ENCODE results near the gene HSD17B13.

The HSD17B13 gene

GRCh38 chr4:87281603-87282002, 41.1 kb downstream of the HSD17B13 start:
- H3K27me3 ChIP-seq (ENCODE audit: insufficient read depth, low read length), result no peaks in the 10 kb centered on the region
- no peak overlapping the region for H2BK12ac ChIP-seq (ENCODE audit: low read length)
- no peak overlapping the region for H2BK5ac ChIP-seq (ENCODE audit: low read depth, low read length, poor library complexity)
- no peak overlapping the region for H3K23ac ChIP-seq (ENCODE audit: low read length)
- H3K79me2 ChIP-seq (ENCODE audit: control insufficient read depth, insufficient read depth, low read length, poor library complexity), result no peaks in the 10 kb centered on the region
- no peak overlapping the region for H3K4me3 ChIP-seq (ENCODE audit: low read depth, low read length)
- no peak overlapping the region for H3K4ac ChIP-seq (ENCODE audit: low read depth, low read length)
- H2BK120ac ChIP-seq (ENCODE audit: insufficient read depth, low read length, poor library complexity), result no peak overlapping the region
- H2AK5ac ChIP-seq (ENCODE audit: low read length), result no peak overlapping the region
- H3K9ac ChIP-seq (ENCODE audit: low read length), result no peak overlapping the region
- H3K9me3 ChIP-seq (ENCODE audit: insufficient read depth, low read depth, low read length), result peaks cover 5% of the 10 kb centered on the region
- no peak overlapping the region for H3K4me2 ChIP-seq (ENCODE audit: low read length)
- no peak overlapping the region for H3K27ac ChIP-seq (ENCODE audit: low read depth, low read length)
- H4K91ac ChIP-seq (ENCODE audit: low read depth, low read length), result no peak overlapping the region
- WGBS (ENCODE audit: extremely low coverage, insufficient coverage, insufficient read length), result no CpG with 5 or more reads among the region's 1 CpG
- DNase-seq, result no peak
- no peaks in the 10 kb centered on the region for H3K36me3 ChIP-seq (ENCODE audit: control insufficient read depth in 1 of 2, insufficient read depth in 2 of 2, low read length in 2 of 2)
- H4K8ac ChIP-seq (ENCODE audit: low read depth, low read length), result no peak overlapping the region
- H3K18ac ChIP-seq (ENCODE audit: low read length), result no peak overlapping the region
- no peak overlapping the region for H2AFZ ChIP-seq (ENCODE audit: insufficient read depth, low read length, poor library complexity)
- H3K4me1 ChIP-seq (ENCODE audit: control insufficient read depth in 1 of 2, insufficient read depth in 2 of 2, low read length in 2 of 2), result no peaks in the 10 kb centered on the region
- no peak overlapping the region for H3K14ac ChIP-seq (ENCODE audit: low read length)
- no peaks in the 10 kb centered on the region for H3K79me1 ChIP-seq (ENCODE audit: low read length)
- H4K12ac ChIP-seq (ENCODE audit: low read depth, low read length), result no peak overlapping the region

- Histone ChIP-seq H2AK5ac (ENCODE audit: low read length) (no peak overlapping the region), H3K4me1 (ENCODE audit: control insufficient read depth in 1 of 2, insufficient read depth in 2 of 2, low read length in 2 of 2) (no peaks in the 10 kb centered on the region), H2BK120ac (ENCODE audit: insufficient read depth, low read length, poor library complexity) (no peak overlapping the region), H4K12ac (ENCODE audit: low read depth, low read length) (no peak overlapping the region), H3K27ac (ENCODE audit: low read depth, low read length) (no peak overlapping the region), H3K4me3 (ENCODE audit: low read depth, low read length) (no peak overlapping the region), H3K27me3 (ENCODE audit: insufficient read depth, low read length) (no peaks in the 10 kb centered on the region), H3K4me2 (ENCODE audit: low read length) (no peak overlapping the region), H3K4ac (ENCODE audit: low read depth, low read length) (no peak overlapping the region), H3K79me2 (ENCODE audit: control insufficient read depth, insufficient read depth, low read length, poor library complexity) (no peaks in the 10 kb centered on the region), H2AFZ (ENCODE audit: insufficient read depth, low read length, poor library complexity) (no peak overlapping the region), H2BK5ac (ENCODE audit: low read depth, low read length, poor library complexity) (no peak overlapping the region), H3K18ac (ENCODE audit: low read length) (no peak overlapping the region), H3K14ac (ENCODE audit: low read length) (no peak overlapping the region), H3K79me1 (ENCODE audit: low read length) (no peaks in the 10 kb centered on the region), H3K23ac (ENCODE audit: low read length) (no peak overlapping the region), H3K9me3 (ENCODE audit: insufficient read depth, low read depth, low read length) (no peaks in the 10 kb centered on the region), H4K91ac (ENCODE audit: low read depth, low read length) (no peak overlapping the region), H3K36me3 (ENCODE audit: control insufficient read depth in 1 of 2, insufficient read depth in 2 of 2, low read length in 2 of 2) (no peaks in the 10 kb centered on the region), H3K9ac (ENCODE audit: low read length) (no peak overlapping the region), H4K8ac (ENCODE audit: low read depth, low read length) (no peak overlapping the region), H2BK12ac (ENCODE audit: low read length) (no peak overlapping the region)
- WGBS (ENCODE audit: extremely low coverage, insufficient coverage, insufficient read length), result no CpG with 5 or more reads among the region's 3 CpGs
- DNase-seq, result no peak
Measured at GRCh38 chr4:87278335-87278794, 44.3 kb downstream of the HSD17B13 start.

- Histone ChIP-seq H3K4me2 (ENCODE audit: low read length) (no peak overlapping the region), H2BK120ac (ENCODE audit: insufficient read depth, low read length, poor library complexity) (no peak overlapping the region), H4K12ac (ENCODE audit: low read depth, low read length) (no peak overlapping the region), H3K23ac (ENCODE audit: low read length) (no peak overlapping the region), H3K18ac (ENCODE audit: low read length) (no peak overlapping the region), H3K4me3 (ENCODE audit: low read depth, low read length) (no peak overlapping the region), H3K79me2 (ENCODE audit: control insufficient read depth, insufficient read depth, low read length, poor library complexity) (no peaks in the 10 kb centered on the region), H2BK12ac (ENCODE audit: low read length) (no peak overlapping the region), H3K9ac (ENCODE audit: low read length) (no peak overlapping the region), H3K27ac (ENCODE audit: low read depth, low read length) (no peak overlapping the region), H3K79me1 (ENCODE audit: low read length) (no peaks in the 10 kb centered on the region), H3K9me3 (ENCODE audit: insufficient read depth, low read depth, low read length) (no peaks in the 10 kb centered on the region), H4K8ac (ENCODE audit: low read depth, low read length) (no peak overlapping the region), H3K4me1 (ENCODE audit: control insufficient read depth in 1 of 2, insufficient read depth in 2 of 2, low read length in 2 of 2) (no peaks in the 10 kb centered on the region), H2AFZ (ENCODE audit: insufficient read depth, low read length, poor library complexity) (no peak overlapping the region), H3K4ac (ENCODE audit: low read depth, low read length) (no peak overlapping the region), H3K27me3 (ENCODE audit: insufficient read depth, low read length) (no peaks in the 10 kb centered on the region), H3K14ac (ENCODE audit: low read length) (no peak overlapping the region), H3K36me3 (ENCODE audit: control insufficient read depth in 1 of 2, insufficient read depth in 2 of 2, low read length in 2 of 2) (no peaks in the 10 kb centered on the region), H4K91ac (ENCODE audit: low read depth, low read length) (no peak overlapping the region), H2BK5ac (ENCODE audit: low read depth, low read length, poor library complexity) (no peak overlapping the region), H2AK5ac (ENCODE audit: low read length) (no peak overlapping the region)
- no peak for DNase-seq
- WGBS (ENCODE audit: extremely low coverage, insufficient coverage, insufficient read length), result no CpG with 5 or more reads among the region's 2 CpGs
Measured at GRCh38 chr4:87275311-87275710, 47.4 kb downstream of the HSD17B13 start.

- H2BK12ac ChIP-seq (ENCODE audit: low read length), result no peak overlapping the region
- no peak overlapping the region for H2AK5ac ChIP-seq (ENCODE audit: low read length)
- H2BK120ac ChIP-seq (ENCODE audit: insufficient read depth, low read length, poor library complexity), result no peak overlapping the region
- H4K12ac ChIP-seq (ENCODE audit: low read depth, low read length), result no peak overlapping the region
- no peak overlapping the region for H3K9ac ChIP-seq (ENCODE audit: low read length)
- H3K18ac ChIP-seq (ENCODE audit: low read length), result no peak overlapping the region
- no peak overlapping the region for H2BK5ac ChIP-seq (ENCODE audit: low read depth, low read length, poor library complexity)
- H3K14ac ChIP-seq (ENCODE audit: low read length), result no peak overlapping the region
- no peak overlapping the region for H2AFZ ChIP-seq (ENCODE audit: insufficient read depth, low read length, poor library complexity)
- no peak overlapping the region for H4K91ac ChIP-seq (ENCODE audit: low read depth, low read length)
- no peak overlapping the region for H3K4ac ChIP-seq (ENCODE audit: low read depth, low read length)
- no peaks in the 10 kb centered on the region for H3K4me1 ChIP-seq (ENCODE audit: control insufficient read depth in 1 of 2, insufficient read depth in 2 of 2, low read length in 2 of 2)
- H3K27ac ChIP-seq (ENCODE audit: low read depth, low read length), result no peak overlapping the region
- no peak overlapping the region for H3K23ac ChIP-seq (ENCODE audit: low read length)
- H4K8ac ChIP-seq (ENCODE audit: low read depth, low read length), result no peak overlapping the region
- no peak overlapping the region for H3K4me3 ChIP-seq (ENCODE audit: low read depth, low read length)
- no peaks in the 10 kb centered on the region for H3K79me1 ChIP-seq (ENCODE audit: low read length)
- H3K27me3 ChIP-seq (ENCODE audit: insufficient read depth, low read length), result no peaks in the 10 kb centered on the region
- no peaks in the 10 kb centered on the region for H3K36me3 ChIP-seq (ENCODE audit: control insufficient read depth in 1 of 2, insufficient read depth in 2 of 2, low read length in 2 of 2)
- DNase-seq, result no peak
- H3K9me3 ChIP-seq (ENCODE audit: insufficient read depth, low read depth, low read length), result no peaks in the 10 kb centered on the region
- H3K79me2 ChIP-seq (ENCODE audit: control insufficient read depth, insufficient read depth, low read length, poor library complexity), result no peaks in the 10 kb centered on the region
- H3K4me2 ChIP-seq (ENCODE audit: low read length), result no peak overlapping the region
Measured at GRCh38 chr4:87274803-87275202, 47.9 kb downstream of the HSD17B13 start.

- no peak overlapping the region for H3K18ac ChIP-seq (ENCODE audit: low read length)
- no peak overlapping the region for H4K12ac ChIP-seq (ENCODE audit: low read depth, low read length)
- H3K27me3 ChIP-seq (ENCODE audit: insufficient read depth, low read length), result no peaks in the 10 kb centered on the region
Measured at GRCh38 chr4:87274327-87274726, 48.4 kb downstream of the HSD17B13 start.

More at GRCh38 chr4:87274327-87274726, 48.4 kb downstream of the HSD17B13 start:
- Histone ChIP-seq H3K27ac (ENCODE audit: low read depth, low read length) (no peak overlapping the region), H3K4me3 (ENCODE audit: low read depth, low read length) (no peak overlapping the region), H2AK5ac (ENCODE audit: low read length) (no peak overlapping the region), H3K4ac (ENCODE audit: low read depth, low read length) (no peak overlapping the region), H3K36me3 (ENCODE audit: control insufficient read depth in 1 of 2, insufficient read depth in 2 of 2, low read length in 2 of 2) (no peaks in the 10 kb centered on the region), H2BK12ac (ENCODE audit: low read length) (no peak overlapping the region), H2AFZ (ENCODE audit: insufficient read depth, low read length, poor library complexity) (no peak overlapping the region), H3K79me2 (ENCODE audit: control insufficient read depth, insufficient read depth, low read length, poor library complexity) (no peaks in the 10 kb centered on the region), H4K8ac (ENCODE audit: low read depth, low read length) (no peak overlapping the region), H2BK120ac (ENCODE audit: insufficient read depth, low read length, poor library complexity) (no peak overlapping the region), H2BK5ac (ENCODE audit: low read depth, low read length, poor library complexity) (no peak overlapping the region), H3K79me1 (ENCODE audit: low read length) (no peaks in the 10 kb centered on the region), H4K91ac (ENCODE audit: low read depth, low read length) (no peak overlapping the region), H3K23ac (ENCODE audit: low read length) (no peak overlapping the region), H3K4me1 (ENCODE audit: control insufficient read depth in 1 of 2, insufficient read depth in 2 of 2, low read length in 2 of 2) (no peaks in the 10 kb centered on the region), H3K9me3 (ENCODE audit: insufficient read depth, low read depth, low read length) (no peaks in the 10 kb centered on the region), H3K4me2 (ENCODE audit: low read length) (no peak overlapping the region), H3K9ac (ENCODE audit: low read length) (no peak overlapping the region), H3K14ac (ENCODE audit: low read length) (no peak overlapping the region)
- DNase-seq, result no peak

Data from trophoblast cell (in vitro differentiated cells and primary cell).